ENCODE data around the gene DNAJC1. TPM values are rescaled to one million over a fixed set of nuclear protein-coding genes. Genes with fewer than 3 reads are reported as not detected.
"Not testable (repeated sequence)": the region's sequence is repeated elsewhere in the genome, so short reads cannot be mapped to it uniquely, and the experiment has no call there.

The DNAJC1 gene
- total RNA-seq = 10 to 100 TPM; 22.2 to 27.8 TPM

GRCh38 chr10:22003177-22003963 lies at the start of gene DNAJC1:
TSS of gene DNAJC1 (minus strand) at chr10:22003730. CDS start at chr10:22003434, 296 bp downstream.
- no peaks in the 10 kb centered on the region for H3K9me3 Mint-ChIP-seq
- peak; percentile 95 to 97 for ATAC-seq
- peak; percentile 99 for DNase-seq (ENCODE audit: low spot score in 2 of 2)
- H3K36me3 Mint-ChIP-seq = peaks cover 7 to 25% of the 10 kb centered on the region in 2 donors
- H3K27ac Mint-ChIP-seq = peak within 1 kb of the TSS; percentile 84 to 99

GRCh38 chr10:22053048-22053447 lies 49.5 kb upstream of the DNAJC1 start:
- no peak for DNase-seq (ENCODE audit: low spot score in 2 of 2)
- Mint-ChIP-seq H3K9me3 (peaks cover 3 to 19% of the 10 kb centered on the region in 2 donors), H3K27ac (no peak overlapping the region), H3K36me3 (no peaks in the 10 kb centered on the region)
- ATAC-seq = no peak

- DNase-seq (ENCODE audit: low spot score in 2 of 2) (no peak), ATAC-seq (no peak)
- H3K36me3 Mint-ChIP-seq = no peaks in the 10 kb centered on the region
- H3K27ac Mint-ChIP-seq = no peak overlapping the region
- H3K9me3 Mint-ChIP-seq = peaks cover 0 to 11% of the 10 kb centered on the region in 2 donors
These were observed 46.1 kb upstream of the DNAJC1 start for GRCh38 chr10:22049635-22050034.

GRCh38 chr10:22047812-22048211 lies 44.3 kb upstream of the DNAJC1 start:
- Mint-ChIP-seq H3K9me3 (peaks cover 0 to 5% of the 10 kb centered on the region in 2 donors), H3K27ac (no peak overlapping the region), H3K36me3 (no peaks in the 10 kb centered on the region)
- ATAC-seq = no peak
- DNase-seq (ENCODE audit: low spot score in 2 of 2) = no peak

GRCh38 chr10:22043327-22043633 lies 39.8 kb upstream of the DNAJC1 start:
- no peak for DNase-seq (ENCODE audit: low spot score in 2 of 2)
- Mint-ChIP-seq H3K9me3 (no peaks in the 10 kb centered on the region), H3K27ac (no peak overlapping the region), H3K36me3 (no peaks in the 10 kb centered on the region)
- ATAC-seq = no peak

GRCh38 chr10:22042557-22043326 lies 39.2 kb upstream of the DNAJC1 start:
- no peak for DNase-seq (ENCODE audit: low spot score in 2 of 2)
- Mint-ChIP-seq H3K36me3 (no peaks in the 10 kb centered on the region), H3K27ac (no peak overlapping the region), H3K9me3 (no peaks in the 10 kb centered on the region)
- ATAC-seq = no peak

- ATAC-seq (no peak), DNase-seq (ENCODE audit: low spot score in 2 of 2) (no peak)
- Mint-ChIP-seq H3K9me3 (peaks cover 4 to 17% of the 10 kb centered on the region in 2 donors), H3K36me3 (peaks cover 0 to 21% of the 10 kb centered on the region in 2 donors), H3K27ac (no peak overlapping the region)
These were observed 30.8 kb upstream of the DNAJC1 start for GRCh38 chr10:22034333-22034732.

GRCh38 chr10:22032268-22032667 lies 28.7 kb upstream of the DNAJC1 start:
- H3K27ac Mint-ChIP-seq, ATAC-seq: not testable (repeated sequence)
- H3K9me3 Mint-ChIP-seq = peaks cover 4 to 17% of the 10 kb centered on the region in 2 donors

GRCh38 chr10:22030421-22030820 lies 26.9 kb upstream of the DNAJC1 start:
- no peak for ATAC-seq
- no peak for DNase-seq (ENCODE audit: low spot score in 2 of 2)
- H3K36me3 Mint-ChIP-seq = peaks cover 0 to 13% of the 10 kb centered on the region in 2 donors
- H3K9me3 Mint-ChIP-seq = peaks cover 4 to 17% of the 10 kb centered on the region in 2 donors
- H3K27ac Mint-ChIP-seq = no peak overlapping the region

More at GRCh38 chr10:22032268-22032667, 28.7 kb upstream of the DNAJC1 start:
- peaks cover 0 to 21% of the 10 kb centered on the region in 2 donors for H3K36me3 Mint-ChIP-seq
- DNase-seq (ENCODE audit: low spot score in 2 of 2) = not testable (repeated sequence)

GRCh38 chr10:22029445-22030236 lies 26.1 kb upstream of the DNAJC1 start:
- DNase-seq (ENCODE audit: low spot score in 2 of 2) (no peak), ATAC-seq (peak; percentile 43 to 60)
- Mint-ChIP-seq H3K27ac (no peak overlapping the region), H3K36me3 (peaks cover 0 to 6% of the 10 kb centered on the region in 2 donors), H3K9me3 (peaks cover 4 to 19% of the 10 kb centered on the region in 2 donors)

- ATAC-seq (no peak), DNase-seq (ENCODE audit: low spot score in 2 of 2) (no peak)
- H3K9me3 Mint-ChIP-seq = peaks cover 9 to 28% of the 10 kb centered on the region in 2 donors
- peaks cover 9% of the 10 kb centered on the region in 2 donors for H3K36me3 Mint-ChIP-seq
- H3K27ac Mint-ChIP-seq = no peak overlapping the region
These were observed 24.1 kb upstream of the DNAJC1 start for GRCh38 chr10:22027364-22028238.

GRCh38 chr10:22026287-22026686 lies 22.8 kb upstream of the DNAJC1 start:
- DNase-seq (ENCODE audit: low spot score in 2 of 2) = no peak
- Mint-ChIP-seq H3K9me3 (peaks cover 11 to 34% of the 10 kb centered on the region in 2 donors), H3K27ac (no peak overlapping the region), H3K36me3 (peaks cover 9% of the 10 kb centered on the region in 2 donors)
- no peak for ATAC-seq

- Mint-ChIP-seq H3K27ac (peak overlapping the region in 1 of 2 donors; percentile 75), H3K36me3 (peaks cover 9% of the 10 kb centered on the region in 2 donors), H3K9me3 (peaks cover 11 to 32% of the 10 kb centered on the region in 2 donors)
- DNase-seq (ENCODE audit: low spot score in 2 of 2) = no peak
- peak; percentile 5 to 19 for ATAC-seq
These were observed 20.0 kb upstream of the DNAJC1 start for GRCh38 chr10:22023508-22023907.

- peaks cover 9% of the 10 kb centered on the region in 2 donors for H3K36me3 Mint-ChIP-seq
- peaks cover 11 to 32% of the 10 kb centered on the region in 2 donors for H3K9me3 Mint-ChIP-seq
- ATAC-seq (peak; percentile 86 to 90), DNase-seq (ENCODE audit: low spot score in 2 of 2) (peak in 1 of 2 donors; percentile 28)
- peak overlapping the region; percentile 75 to 93 for H3K27ac Mint-ChIP-seq
These were observed 18.9 kb upstream of the DNAJC1 start for GRCh38 chr10:22022257-22023032.

GRCh38 chr10:22021144-22021543 lies 17.6 kb upstream of the DNAJC1 start:
- not testable (repeated sequence) for H3K36me3 Mint-ChIP-seq; DNase-seq (ENCODE audit: low spot score in 2 of 2); H3K27ac Mint-ChIP-seq; ATAC-seq
- peaks cover 11 to 27% of the 10 kb centered on the region in 2 donors for H3K9me3 Mint-ChIP-seq
